ENCODE data around the gene AQP12A. TPM values are rescaled to one million over a fixed set of nuclear protein-coding genes. Genes with fewer than 3 reads are reported as not detected.

The AQP12A gene
- total RNA-seq, 1 donor from 2014 or later, result not detected

GRCh38 chr2:240730501-240731177, 39.0 kb downstream of the AQP12A start:
- H3K27me3 Mint-ChIP-seq (ENCODE audit: low read depth), result no peaks in the 10 kb centered on the region
- TF ChIP-seq, protein P1, sequence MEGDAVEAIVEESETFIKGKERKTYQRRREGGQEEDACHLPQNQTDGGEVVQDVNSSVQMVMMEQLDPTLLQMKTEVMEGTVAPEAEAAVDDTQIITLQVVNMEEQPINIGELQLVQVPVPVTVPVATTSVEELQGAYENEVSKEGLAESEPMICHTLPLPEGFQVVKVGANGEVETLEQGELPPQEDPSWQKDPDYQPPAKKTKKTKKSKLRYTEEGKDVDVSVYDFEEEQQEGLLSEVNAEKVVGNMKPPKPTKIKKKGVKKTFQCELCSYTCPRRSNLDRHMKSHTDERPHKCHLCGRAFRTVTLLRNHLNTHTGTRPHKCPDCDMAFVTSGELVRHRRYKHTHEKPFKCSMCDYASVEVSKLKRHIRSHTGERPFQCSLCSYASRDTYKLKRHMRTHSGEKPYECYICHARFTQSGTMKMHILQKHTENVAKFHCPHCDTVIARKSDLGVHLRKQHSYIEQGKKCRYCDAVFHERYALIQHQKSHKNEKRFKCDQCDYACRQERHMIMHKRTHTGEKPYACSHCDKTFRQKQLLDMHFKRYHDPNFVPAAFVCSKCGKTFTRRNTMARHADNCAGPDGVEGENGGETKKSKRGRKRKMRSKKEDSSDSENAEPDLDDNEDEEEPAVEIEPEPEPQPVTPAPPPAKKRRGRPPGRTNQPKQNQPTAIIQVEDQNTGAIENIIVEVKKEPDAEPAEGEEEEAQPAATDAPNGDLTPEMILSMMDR (IDR thresholded peaks at IDR 0.05; ENCODE audit: unreplicated experiment), result no peak

GRCh38 chr2:240731178-240731545, 39.5 kb downstream of the AQP12A start:
- TF ChIP-seq, protein P1 (IDR thresholded peaks at IDR 0.05; ENCODE audit: unreplicated experiment), result no peak
- Mint-ChIP-seq H3K27me3 (ENCODE audit: low read depth) (no peaks in the 10 kb centered on the region), H3K27ac (no peak overlapping the region), H3K4me1 (no peaks in the 10 kb centered on the region), H3K4me3 (no peak overlapping the region), H3K9me3 (no peaks in the 10 kb centered on the region), H3K36me3 (peaks cover 3% of the 10 kb centered on the region)
- no peak for DNase-seq (ENCODE audit: low spot score in 2 of 2, unreplicated experiment in 2 of 2)

More at GRCh38 chr2:240730501-240731177, 39.0 kb downstream of the AQP12A start:
- Mint-ChIP-seq H3K36me3 (peaks cover 3% of the 10 kb centered on the region), H3K27ac (peak overlapping the region; percentile 39), H3K4me3 (no peak overlapping the region), H3K9me3 (no peaks in the 10 kb centered on the region), H3K4me1 (no peaks in the 10 kb centered on the region)
- DNase-seq (ENCODE audit: low spot score in 2 of 2, unreplicated experiment in 2 of 2), result no peak

GRCh38 chr2:240732184-240732583, 40.5 kb downstream of the AQP12A start:
- Mint-ChIP-seq H3K36me3 (no peaks in the 10 kb centered on the region), H3K4me1 (peaks cover under 1% of the 10 kb centered on the region), H3K9me3 (no peaks in the 10 kb centered on the region), H3K27me3 (ENCODE audit: low read depth) (no peaks in the 10 kb centered on the region), H3K27ac (no peak overlapping the region), H3K4me3 (no peak overlapping the region)
- TF ChIP-seq, protein P1 (IDR thresholded peaks at IDR 0.05; ENCODE audit: unreplicated experiment), result no peak
- no peak for DNase-seq (ENCODE audit: low spot score in 2 of 2, unreplicated experiment in 2 of 2)

GRCh38 chr2:240732911-240733622, 41.4 kb downstream of the AQP12A start:
- H3K4me3 Mint-ChIP-seq, result no peak overlapping the region
- H3K4me1 Mint-ChIP-seq, result peaks cover 2% of the 10 kb centered on the region
- H3K9me3 Mint-ChIP-seq, result no peaks in the 10 kb centered on the region
- TF ChIP-seq, protein P1 (IDR thresholded peaks at IDR 0.05; ENCODE audit: unreplicated experiment), result no peak
- DNase-seq (ENCODE audit: low spot score in 2 of 2, unreplicated experiment in 2 of 2), result no peak
- H3K36me3 Mint-ChIP-seq, result no peaks in the 10 kb centered on the region
- H3K27me3 Mint-ChIP-seq (ENCODE audit: low read depth), result no peaks in the 10 kb centered on the region
- no peak overlapping the region for H3K27ac Mint-ChIP-seq

GRCh38 chr2:240733803-240734495, 42.3 kb downstream of the AQP12A start:
- Mint-ChIP-seq H3K36me3 (no peaks in the 10 kb centered on the region), H3K4me3 (no peak overlapping the region), H3K27ac (no peak overlapping the region), H3K4me1 (peaks cover 2% of the 10 kb centered on the region), H3K27me3 (ENCODE audit: low read depth) (no peaks in the 10 kb centered on the region), H3K9me3 (no peaks in the 10 kb centered on the region)
- no peak for DNase-seq (ENCODE audit: low spot score in 2 of 2, unreplicated experiment in 2 of 2)
- TF ChIP-seq, protein P1 (IDR thresholded peaks at IDR 0.05; ENCODE audit: unreplicated experiment), result no peak

Measured in mesothelial cell of epicardium (in vitro differentiated cells).